Stimulated activated effector memory CD8-positive, alpha-beta T cell treated with anti-CD3 and anti-CD28 coated beads, Interleukin-12 subunit alpha, Interleukin-12 subunit beta, amount 100 ng/mL, for 72 hours (primary cell): ENCODE data around the gene ZC3H13.
A peak's percentile ranks its signal among the peaks of the same experiment; 100 is the strongest.

Source experiments
- ATAC-seq: fragments of 150-1000 bp; cut with Tn5 transposase; 2 replicates; pipeline ENCODE4 v1.10.0; 2021
- DNase-seq, 2 donors: peaks; one replicate each; pipeline ENCODE4 v3.0.0; 2021 to 2022; ENCODE audit warnings: low spot score in 2 of 2
- H3K27ac Mint-ChIP-seq: one replicate; pipeline ENCODE4 v1.8.0; 2022; ENCODE audit warnings: mild to moderate bottlenecking, mixed read lengths
- H3K36me3 Mint-ChIP-seq: one replicate; pipeline ENCODE4 v1.8.0; 2022; ENCODE audit warnings: mild to moderate bottlenecking, mixed read lengths
- H3K4me1 Mint-ChIP-seq: one replicate; pipeline ENCODE4 v1.8.0; 2022; ENCODE audit warnings: mixed read lengths
- H3K4me3 Mint-ChIP-seq: one replicate; pipeline ENCODE4 v1.8.0; 2022; ENCODE audit warnings: mild to moderate bottlenecking, mixed read lengths
- H3K9me3 Mint-ChIP-seq: one replicate; pipeline ENCODE4 v1.8.0; 2022; ENCODE audit warnings: mixed read lengths

ZC3H13 gene

GRCh38 chr13:46043647-46044046 lies 8.9 kb downstream of the ZC3H13 start:
- Mint-ChIP-seq H3K27ac (no peak overlapping the region), H3K4me3 (no peak overlapping the region), H3K36me3 (peaks cover 56% of the 10 kb centered on the region), H3K4me1 (peaks cover 14% of the 10 kb centered on the region), H3K9me3 (no peaks in the 10 kb centered on the region)
- ATAC-seq, result no peak
- DNase-seq, result no peak

GRCh38 chr13:46041419-46041839 lies 11.1 kb downstream of the ZC3H13 start:
- ATAC-seq (no peak), DNase-seq (no peak)
- peaks cover 13% of the 10 kb centered on the region for H3K4me1 Mint-ChIP-seq
- H3K27ac Mint-ChIP-seq, result peak overlapping the region; percentile 23
- no peak overlapping the region for H3K4me3 Mint-ChIP-seq
- H3K36me3 Mint-ChIP-seq, result peaks cover 75% of the 10 kb centered on the region
- H3K9me3 Mint-ChIP-seq, result no peaks in the 10 kb centered on the region

- peaks cover 82% of the 10 kb centered on the region for H3K36me3 Mint-ChIP-seq
- ATAC-seq (no peak), DNase-seq (no peak)
- no peak overlapping the region for H3K27ac Mint-ChIP-seq
- H3K4me1 Mint-ChIP-seq, result peaks cover 13% of the 10 kb centered on the region
- no peak overlapping the region for H3K4me3 Mint-ChIP-seq
- H3K9me3 Mint-ChIP-seq, result no peaks in the 10 kb centered on the region
Measured at GRCh38 chr13:46040763-46041162, 11.8 kb downstream of the ZC3H13 start.

GRCh38 chr13:46039411-46040182 lies 12.9 kb downstream of the ZC3H13 start:
- DNase-seq, result no peak
- H3K4me3 Mint-ChIP-seq, result no peak overlapping the region
- H3K27ac Mint-ChIP-seq, result no peak overlapping the region
- no peaks in the 10 kb centered on the region for H3K9me3 Mint-ChIP-seq
- peaks cover 79% of the 10 kb centered on the region for H3K36me3 Mint-ChIP-seq
- no peak for ATAC-seq
- peaks cover 13% of the 10 kb centered on the region for H3K4me1 Mint-ChIP-seq

- H3K4me1 Mint-ChIP-seq, result peaks cover 18% of the 10 kb centered on the region
- H3K27ac Mint-ChIP-seq, result no peak overlapping the region
- H3K9me3 Mint-ChIP-seq, result no peaks in the 10 kb centered on the region
- DNase-seq (no peak), ATAC-seq (no peak)
- no peak overlapping the region for H3K4me3 Mint-ChIP-seq
- peaks cover 75% of the 10 kb centered on the region for H3K36me3 Mint-ChIP-seq
Measured at GRCh38 chr13:46038296-46038695, 14.2 kb downstream of the ZC3H13 start.

- Mint-ChIP-seq H3K27ac (no peak overlapping the region), H3K9me3 (no peaks in the 10 kb centered on the region), H3K36me3 (peaks cover 65% of the 10 kb centered on the region), H3K4me3 (no peak overlapping the region), H3K4me1 (peaks cover 16% of the 10 kb centered on the region)
- DNase-seq (no peak), ATAC-seq (no peak)
Measured at GRCh38 chr13:46035066-46035465, 17.5 kb downstream of the ZC3H13 start.

- H3K27ac Mint-ChIP-seq, result no peak overlapping the region
- ATAC-seq (no peak), DNase-seq (no peak)
- no peak overlapping the region for H3K4me3 Mint-ChIP-seq
- peaks cover 10% of the 10 kb centered on the region for H3K4me1 Mint-ChIP-seq
- H3K9me3 Mint-ChIP-seq, result no peaks in the 10 kb centered on the region
- peaks cover 56% of the 10 kb centered on the region for H3K36me3 Mint-ChIP-seq
Measured at GRCh38 chr13:46032341-46032740, 20.2 kb downstream of the ZC3H13 start.

- Mint-ChIP-seq H3K4me1 (peaks cover 12% of the 10 kb centered on the region), H3K9me3 (no peaks in the 10 kb centered on the region), H3K4me3 (no peak overlapping the region), H3K27ac (no peak overlapping the region), H3K36me3 (peaks cover 56% of the 10 kb centered on the region)
- no peak for DNase-seq
- no peak for ATAC-seq
Measured at GRCh38 chr13:46031581-46032263, 20.8 kb downstream of the ZC3H13 start.

GRCh38 chr13:46025157-46025556 lies 27.4 kb downstream of the ZC3H13 start:
- peaks cover 5% of the 10 kb centered on the region for H3K4me1 Mint-ChIP-seq
- H3K4me3 Mint-ChIP-seq, result no peak overlapping the region
- no peaks in the 10 kb centered on the region for H3K9me3 Mint-ChIP-seq
- no peak for ATAC-seq
- no peak for DNase-seq
- no peak overlapping the region for H3K27ac Mint-ChIP-seq
- H3K36me3 Mint-ChIP-seq, result peaks cover 48% of the 10 kb centered on the region

- H3K36me3 Mint-ChIP-seq, result peaks cover 64% of the 10 kb centered on the region
- H3K4me3 Mint-ChIP-seq, result no peak overlapping the region
- H3K9me3 Mint-ChIP-seq, result no peaks in the 10 kb centered on the region
- H3K27ac Mint-ChIP-seq, result no peak overlapping the region
- peaks cover 5% of the 10 kb centered on the region for H3K4me1 Mint-ChIP-seq
- DNase-seq (no peak), ATAC-seq (no peak)
Measured at GRCh38 chr13:46022481-46022880, 30.1 kb downstream of the ZC3H13 start.

GRCh38 chr13:46016216-46016615 lies 36.3 kb downstream of the ZC3H13 start:
- Mint-ChIP-seq H3K4me1 (no peaks in the 10 kb centered on the region), H3K36me3 (peaks cover 78% of the 10 kb centered on the region), H3K4me3 (no peak overlapping the region), H3K27ac (peak overlapping the region; percentile 13), H3K9me3 (no peaks in the 10 kb centered on the region)
- DNase-seq, result no peak
- no peak for ATAC-seq

- DNase-seq (no peak), ATAC-seq (no peak)
- Mint-ChIP-seq H3K36me3 (peaks cover 84% of the 10 kb centered on the region), H3K27ac (no peak overlapping the region), H3K4me3 (no peak overlapping the region), H3K9me3 (no peaks in the 10 kb centered on the region), H3K4me1 (no peaks in the 10 kb centered on the region)
Measured at GRCh38 chr13:46015366-46015765, 37.2 kb downstream of the ZC3H13 start.

- Mint-ChIP-seq H3K9me3 (no peaks in the 10 kb centered on the region), H3K4me3 (no peak overlapping the region), H3K36me3 (peaks cover 86% of the 10 kb centered on the region), H3K4me1 (no peaks in the 10 kb centered on the region), H3K27ac (no peak overlapping the region)
- peak; percentile 76 for ATAC-seq
- no peak for DNase-seq
Measured at GRCh38 chr13:46012404-46012803, 40.1 kb downstream of the ZC3H13 start.

- H3K27ac Mint-ChIP-seq, result no peak overlapping the region
- H3K4me3 Mint-ChIP-seq, result no peak overlapping the region
- H3K36me3 Mint-ChIP-seq, result peaks cover 86% of the 10 kb centered on the region
- ATAC-seq (no peak), DNase-seq (no peak)
- no peaks in the 10 kb centered on the region for H3K9me3 Mint-ChIP-seq
- no peaks in the 10 kb centered on the region for H3K4me1 Mint-ChIP-seq
Measured at GRCh38 chr13:46010148-46010547, 42.4 kb downstream of the ZC3H13 start.

GRCh38 chr13:46008631-46009030 lies 43.9 kb downstream of the ZC3H13 start:
- no peak for DNase-seq
- H3K9me3 Mint-ChIP-seq, result no peaks in the 10 kb centered on the region
- H3K4me1 Mint-ChIP-seq, result no peaks in the 10 kb centered on the region
- no peak overlapping the region for H3K27ac Mint-ChIP-seq
- ATAC-seq, result no peak
- peaks cover 93% of the 10 kb centered on the region for H3K36me3 Mint-ChIP-seq
- H3K4me3 Mint-ChIP-seq, result no peak overlapping the region
